Measurements from ENCODE around the gene CDK11B. TPM values are rescaled to one million over a fixed set of nuclear protein-coding genes. Genes with fewer than 3 reads are reported as not detected.

CDK11B gene
- total RNA-seq, 1 donor from 2014 or later: 71.0 TPM

DNA sequence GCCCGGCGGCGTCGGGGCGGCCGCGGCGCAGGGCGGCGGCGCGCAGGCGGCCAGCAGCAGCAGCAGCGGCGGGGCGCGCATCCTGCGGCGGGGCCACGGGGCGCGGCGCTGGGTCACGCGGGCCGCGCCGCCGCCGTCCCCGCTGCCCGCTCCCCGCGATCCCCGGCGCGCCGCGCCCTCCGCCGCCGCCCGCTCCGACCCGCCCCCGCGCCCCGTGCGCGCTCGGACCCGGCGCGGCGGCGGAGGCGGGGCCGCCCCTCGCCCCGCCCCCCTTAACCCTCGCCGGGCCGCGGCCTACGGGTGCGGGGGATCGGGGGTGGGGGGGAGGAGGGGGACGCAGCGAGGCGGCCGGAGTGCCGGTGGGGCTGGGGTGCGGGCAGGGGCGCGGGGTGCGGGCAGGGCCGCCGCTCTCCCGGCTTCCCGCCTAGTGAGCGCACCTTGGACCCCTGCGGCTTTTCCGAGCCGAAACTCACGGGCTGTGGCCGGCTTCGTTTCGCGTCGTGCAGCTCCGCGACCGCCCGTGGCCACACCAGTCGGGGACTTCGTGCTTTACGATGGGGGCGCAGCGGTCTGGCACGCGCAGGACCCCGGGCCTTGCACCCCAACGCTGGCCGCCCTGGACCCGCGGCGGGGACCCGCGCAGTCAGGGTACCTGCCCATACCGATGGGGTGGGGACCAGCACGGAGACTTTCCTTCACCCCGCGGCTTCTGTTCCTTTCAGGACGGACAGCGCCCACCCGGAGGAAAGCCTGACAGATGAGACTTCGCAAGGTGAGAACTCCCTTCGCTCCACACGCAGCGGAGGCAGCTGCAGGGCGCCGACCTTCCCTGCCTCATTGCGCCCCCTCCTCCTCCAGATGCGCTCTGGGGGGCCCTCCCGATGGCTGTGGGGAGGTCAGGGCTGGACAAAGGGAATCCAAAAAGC is 58.6 kb downstream of the CDK11B start, which contains the start of gene FNDC10:
FNDC10 (minus strand) TSS at position 201 of the 926 bp plus-strand sequence; CDS start at position 81, 120 bp downstream.
- no peaks in the 10 kb centered on the region for H3K36me3 Mint-ChIP-seq (ENCODE audit: low read depth, unreplicated experiment)
- H3K27ac Mint-ChIP-seq (ENCODE audit: unreplicated experiment): no peak within 1 kb of the TSS
- H3K27me3 Mint-ChIP-seq (ENCODE audit: unreplicated experiment): peaks cover 10% of the 10 kb centered on the region
- peak; percentile 15 for DNase-seq (ENCODE audit: low spot score)
- no peaks in the 10 kb centered on the region for H3K9me3 Mint-ChIP-seq (ENCODE audit: unreplicated experiment)
- no peak for TF ChIP-seq CTCF (IDR thresholded peaks at IDR 0.05; ENCODE audit: unreplicated experiment)
- H3K4me3 Mint-ChIP-seq (ENCODE audit: unreplicated experiment): peak within 1 kb of the TSS; percentile 81
- H3K4me1 Mint-ChIP-seq (ENCODE audit: unreplicated experiment): no peaks in the 10 kb centered on the region

- no peaks in the 10 kb centered on the region for H3K9me3 Mint-ChIP-seq (ENCODE audit: unreplicated experiment)
- H3K36me3 Mint-ChIP-seq (ENCODE audit: low read depth, unreplicated experiment): no peaks in the 10 kb centered on the region
- DNase-seq (ENCODE audit: low spot score): peak; percentile 43
- H3K4me1 Mint-ChIP-seq (ENCODE audit: unreplicated experiment): no peaks in the 10 kb centered on the region
- no peak overlapping the region for H3K27ac Mint-ChIP-seq (ENCODE audit: unreplicated experiment)
- H3K27me3 Mint-ChIP-seq (ENCODE audit: unreplicated experiment): peaks cover 8% of the 10 kb centered on the region
- peak overlapping the region; percentile 81 for H3K4me3 Mint-ChIP-seq (ENCODE audit: unreplicated experiment)
- no peak for TF ChIP-seq CTCF (IDR thresholded peaks at IDR 0.05; ENCODE audit: unreplicated experiment)
Measured at GRCh38 chr1:1599030-1599934, 59.5 kb downstream of the CDK11B start.

DNA sequence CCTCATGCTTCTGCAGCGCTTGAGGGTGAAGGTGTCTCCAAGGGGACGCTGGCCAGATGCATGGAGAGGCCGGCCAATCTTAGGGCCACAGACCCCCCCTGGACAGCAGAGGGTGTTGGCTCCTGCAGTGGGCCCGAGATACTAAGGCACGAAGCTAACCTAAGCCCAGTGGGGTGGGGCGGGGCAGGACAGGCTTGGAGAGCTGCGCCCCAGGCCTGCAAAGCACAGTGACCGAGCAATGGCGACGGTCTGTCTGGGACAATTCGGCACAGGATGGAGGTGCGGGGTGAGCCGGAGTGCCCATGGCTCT is 60.1 kb downstream of the CDK11B start:
- no peak for DNase-seq (ENCODE audit: low spot score)
- Mint-ChIP-seq H3K36me3 (ENCODE audit: low read depth, unreplicated experiment) (no peaks in the 10 kb centered on the region), H3K27me3 (ENCODE audit: unreplicated experiment) (peaks cover 6% of the 10 kb centered on the region), H3K27ac (ENCODE audit: unreplicated experiment) (no peak overlapping the region), H3K4me3 (ENCODE audit: unreplicated experiment) (peak overlapping the region; percentile 81), H3K4me1 (ENCODE audit: unreplicated experiment) (no peaks in the 10 kb centered on the region), H3K9me3 (ENCODE audit: unreplicated experiment) (no peaks in the 10 kb centered on the region)
- no peak for TF ChIP-seq CTCF (IDR thresholded peaks at IDR 0.05; ENCODE audit: unreplicated experiment)

GRCh38 chr1:1598051-1598719 is 60.6 kb downstream of the CDK11B start:
- no peak overlapping the region for H3K27ac Mint-ChIP-seq (ENCODE audit: unreplicated experiment)
- no peak for TF ChIP-seq CTCF (IDR thresholded peaks at IDR 0.05; ENCODE audit: unreplicated experiment)
- DNase-seq (ENCODE audit: low spot score): no peak
- no peaks in the 10 kb centered on the region for H3K36me3 Mint-ChIP-seq (ENCODE audit: low read depth, unreplicated experiment)
- H3K4me1 Mint-ChIP-seq (ENCODE audit: unreplicated experiment): no peaks in the 10 kb centered on the region
- H3K4me3 Mint-ChIP-seq (ENCODE audit: unreplicated experiment): no peak overlapping the region
- no peaks in the 10 kb centered on the region for H3K9me3 Mint-ChIP-seq (ENCODE audit: unreplicated experiment)
- peaks cover 10% of the 10 kb centered on the region for H3K27me3 Mint-ChIP-seq (ENCODE audit: unreplicated experiment)
